ENCODE data around the gene UAP1.
A peak's percentile ranks its signal among the peaks of the same experiment; 100 is the strongest.
"Not testable (repeated sequence)": the region's sequence is repeated elsewhere in the genome, so short reads cannot be mapped to it uniquely, and the experiment has no call there.

The UAP1 gene

DNA sequence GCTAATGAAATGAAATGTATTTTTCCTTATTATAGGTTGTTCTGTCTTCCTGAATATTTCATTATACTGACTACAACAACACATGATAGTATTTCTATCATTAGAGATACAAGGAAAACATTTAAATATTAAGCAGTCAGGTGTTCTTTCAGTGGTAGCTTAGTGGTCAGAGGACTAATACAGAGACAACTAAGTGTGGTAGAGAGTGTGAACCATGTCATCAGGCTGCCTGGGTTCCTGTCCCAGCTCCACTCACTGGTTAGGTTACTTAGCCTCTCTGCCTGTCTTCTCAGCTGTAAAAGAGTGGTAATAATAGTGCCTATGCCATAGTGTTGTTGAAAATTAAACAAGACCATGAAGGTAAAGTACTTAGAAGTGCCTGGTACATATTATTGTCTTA is 3.9 kb downstream of the UAP1 start:
- DNase-seq (ENCODE audit: low read depth): no peak

DNA sequence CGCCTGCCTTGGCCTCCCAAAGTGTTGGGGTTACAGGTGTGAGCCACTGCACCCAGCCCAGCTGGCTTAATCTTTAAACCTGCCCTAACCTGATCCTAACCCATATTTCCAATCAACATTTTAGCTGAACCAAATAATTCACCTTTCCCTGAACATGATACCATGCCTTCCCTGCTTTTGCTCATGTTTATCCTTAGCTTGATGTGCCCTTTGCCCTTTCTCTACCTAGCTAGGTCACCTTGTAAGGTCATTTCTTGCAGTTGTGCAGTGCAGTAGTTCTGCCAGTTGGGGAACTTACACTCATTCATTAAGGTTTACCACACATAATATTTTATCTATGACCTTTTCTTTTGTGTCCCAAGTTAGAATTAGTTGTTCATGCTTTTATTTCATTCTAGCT is 5.3 kb downstream of the UAP1 start:
- DNase-seq (ENCODE audit: low read depth): no peak

DNA sequence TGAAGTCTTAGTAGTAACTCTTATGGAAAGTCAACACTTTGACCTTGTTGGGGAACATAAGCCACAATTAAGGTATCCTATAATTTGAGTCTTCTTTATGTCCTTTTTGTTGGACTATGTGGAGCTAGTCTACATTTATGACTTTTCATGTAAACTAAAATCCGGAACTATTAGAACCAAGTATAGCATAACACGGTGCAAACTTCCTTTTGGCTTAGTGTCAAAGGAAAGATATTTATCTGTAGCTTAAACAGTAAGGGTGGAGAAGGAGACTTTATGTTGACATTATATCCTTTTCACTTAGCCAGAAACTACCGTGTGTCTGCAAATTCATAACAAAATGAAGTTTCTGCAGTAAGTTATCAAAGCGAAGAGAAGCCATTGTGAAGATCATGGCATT is 7.3 kb downstream of the UAP1 start:
- no peak for DNase-seq (ENCODE audit: low read depth)

DNA sequence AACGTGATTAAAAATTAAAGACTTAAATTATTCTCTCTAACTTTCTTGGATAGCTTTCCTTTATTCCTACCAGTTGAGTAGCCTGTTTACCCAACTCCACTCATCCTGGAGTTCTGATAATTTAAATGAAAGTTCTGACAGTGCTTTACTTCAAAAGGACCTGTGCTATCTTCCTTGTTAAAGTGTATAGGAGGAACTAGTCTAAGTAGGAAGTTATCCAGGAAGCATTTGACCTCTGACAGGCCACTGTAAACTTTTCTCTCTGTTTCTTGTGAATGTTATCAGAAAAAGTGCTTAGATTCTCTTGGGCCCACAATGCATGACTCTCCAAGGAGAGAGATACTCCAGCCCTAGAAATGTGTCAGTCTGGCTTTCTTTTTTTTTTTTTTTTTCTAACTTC is 9.2 kb downstream of the UAP1 start:
- no peak for DNase-seq (ENCODE audit: low read depth)

DNA sequence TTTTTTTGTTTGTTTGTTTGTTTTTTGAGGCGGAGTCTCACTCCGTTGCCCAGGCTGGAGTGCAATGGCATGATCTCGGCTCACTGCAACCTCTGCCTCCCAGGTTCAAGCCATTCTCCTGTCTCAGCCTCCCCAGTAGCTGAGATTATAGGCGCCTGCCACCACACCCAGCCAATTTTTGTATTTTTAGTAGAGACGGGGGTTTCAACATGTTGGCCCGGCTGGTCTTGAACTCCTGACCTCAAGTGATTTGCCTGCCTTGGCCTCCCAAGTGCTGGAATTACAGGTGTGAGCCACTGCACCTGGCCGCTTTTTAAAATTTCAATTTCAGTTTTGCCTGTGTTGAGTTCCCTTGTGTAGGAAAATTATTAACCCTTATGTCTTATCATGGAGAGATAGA is 9.6 kb downstream of the UAP1 start:
- not testable (repeated sequence) for DNase-seq (ENCODE audit: low read depth)

DNA sequence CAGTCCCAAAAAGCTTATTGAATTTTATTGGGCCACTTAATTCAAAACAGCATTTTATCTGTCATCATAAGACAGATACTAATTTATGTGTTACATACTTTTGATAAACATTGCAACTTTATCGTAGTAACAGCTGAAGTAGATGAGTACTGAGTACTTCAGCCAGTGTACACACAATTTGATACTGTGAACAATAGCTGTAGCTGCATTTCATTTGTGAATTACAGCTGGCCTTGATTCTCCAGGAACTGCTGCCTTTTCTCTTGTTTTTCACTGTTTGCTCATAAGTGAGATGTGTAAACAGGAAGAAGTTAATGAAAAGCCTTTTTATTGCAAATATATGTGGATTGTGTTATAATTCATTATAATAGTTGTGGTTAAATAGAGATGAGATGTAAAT is 10.2 kb downstream of the UAP1 start:
- no peak for DNase-seq (ENCODE audit: low read depth)

DNA sequence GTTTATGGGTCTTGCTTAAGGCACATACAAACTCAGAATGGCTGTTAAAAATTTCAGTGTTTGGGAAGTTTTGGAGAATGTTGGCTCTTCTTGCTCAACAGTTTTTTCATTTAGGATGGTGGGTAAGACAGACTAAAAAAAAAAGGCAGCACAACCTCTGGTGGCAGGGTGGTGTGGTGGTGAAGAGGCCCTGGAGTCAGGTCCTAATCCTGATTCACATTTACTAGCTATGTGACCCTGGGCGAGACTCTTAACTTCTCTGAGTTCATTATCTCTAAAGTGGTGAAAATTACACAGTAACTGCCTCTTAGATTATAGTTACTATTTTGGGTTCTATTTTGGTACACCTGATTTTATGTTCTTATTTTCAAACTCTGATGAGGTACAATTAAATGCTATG is 11.6 kb downstream of the UAP1 start:
- DNase-seq (ENCODE audit: low read depth): no peak

DNA sequence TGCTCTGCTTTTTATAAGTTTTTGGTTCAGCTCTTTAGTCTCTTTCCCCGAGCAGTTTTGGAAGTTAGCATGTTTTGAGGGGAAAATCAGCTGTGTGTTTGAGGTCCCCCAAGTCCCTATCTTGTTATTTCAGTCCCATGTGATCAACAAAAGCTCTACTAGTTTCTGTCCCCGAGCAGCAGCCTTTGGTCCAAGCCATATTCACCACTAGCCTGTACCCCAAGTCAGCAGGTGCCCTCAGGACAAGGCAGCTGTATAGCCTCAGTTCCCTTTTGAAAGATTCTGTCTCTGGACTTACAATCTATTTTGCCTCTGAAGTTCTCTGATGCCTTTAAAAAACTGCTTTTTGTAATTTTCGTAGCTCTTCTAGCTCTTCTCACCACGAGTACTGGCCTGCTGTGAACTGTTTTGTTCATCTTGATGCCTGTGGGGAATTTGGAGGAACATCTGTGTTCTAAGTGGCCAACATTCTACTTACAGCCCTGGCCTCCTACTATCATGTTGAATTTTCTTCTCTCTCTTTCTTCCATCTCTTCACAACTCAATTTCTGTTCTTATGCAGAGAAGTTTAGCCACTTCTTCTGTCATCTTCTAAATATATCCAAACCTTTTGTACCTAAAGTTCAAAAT is 16.7 kb downstream of the UAP1 start:
- DNase-seq (ENCODE audit: low read depth): no peak

DNA sequence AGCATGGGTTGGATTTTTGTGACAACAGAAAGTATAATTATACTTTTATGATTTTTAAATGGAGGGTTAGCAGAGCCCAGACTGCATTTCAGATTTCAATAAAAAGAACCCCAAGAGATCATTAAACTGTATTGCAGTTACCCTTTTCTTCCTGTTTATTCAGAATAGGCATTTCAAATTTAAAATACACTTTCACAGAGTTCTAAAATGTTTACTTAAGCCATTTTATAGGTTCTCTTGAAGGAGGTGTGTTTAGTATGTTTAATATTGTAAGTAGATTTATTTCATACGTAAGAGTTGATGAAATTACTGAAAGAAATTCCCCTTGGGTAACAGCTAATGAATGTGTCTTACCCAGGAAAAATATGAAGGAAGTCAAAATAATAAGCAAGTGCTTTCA is 17.4 kb downstream of the UAP1 start:
- no peak for DNase-seq (ENCODE audit: low read depth)

DNA sequence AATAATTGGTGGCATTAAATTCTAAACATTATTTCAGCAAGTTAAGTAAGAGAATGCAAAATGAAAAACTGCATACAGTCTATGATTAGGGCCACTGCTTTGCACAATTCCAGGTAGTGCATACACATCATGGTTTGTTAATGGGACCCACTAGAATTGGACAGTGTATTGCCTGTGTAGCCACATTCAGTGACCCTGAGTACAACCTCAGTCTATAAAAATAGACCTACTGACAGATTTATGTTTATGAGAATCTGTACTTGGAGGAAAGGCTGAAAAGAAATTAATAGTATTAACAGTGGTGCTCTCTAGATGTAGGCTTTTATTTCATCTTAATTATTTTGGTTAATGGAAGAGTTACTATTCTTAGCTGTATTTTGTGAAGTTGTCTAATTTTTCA is 18.8 kb downstream of the UAP1 start:
- no peak for DNase-seq (ENCODE audit: low read depth)

DNA sequence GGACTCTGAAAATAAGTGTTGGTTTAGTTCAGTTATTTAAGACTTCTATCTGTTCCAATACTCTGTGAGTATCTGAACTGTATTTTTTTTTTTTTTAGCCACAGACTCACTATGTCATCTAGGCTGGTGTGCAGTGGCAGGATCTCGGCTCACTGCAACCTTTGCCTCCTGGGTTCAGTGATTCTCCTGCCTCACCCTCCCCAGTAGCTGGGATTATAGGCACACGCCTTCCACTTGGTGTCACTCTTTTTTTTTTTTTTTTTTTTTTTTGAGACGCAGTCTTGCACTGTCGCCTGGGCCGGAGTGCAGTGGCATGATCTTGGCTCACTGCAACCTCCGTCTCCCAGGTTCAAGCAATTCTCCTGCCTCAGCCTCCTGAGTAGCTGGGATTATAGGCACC is 21.4 kb downstream of the UAP1 start:
- DNase-seq (ENCODE audit: low read depth): not testable (repeated sequence)

DNA sequence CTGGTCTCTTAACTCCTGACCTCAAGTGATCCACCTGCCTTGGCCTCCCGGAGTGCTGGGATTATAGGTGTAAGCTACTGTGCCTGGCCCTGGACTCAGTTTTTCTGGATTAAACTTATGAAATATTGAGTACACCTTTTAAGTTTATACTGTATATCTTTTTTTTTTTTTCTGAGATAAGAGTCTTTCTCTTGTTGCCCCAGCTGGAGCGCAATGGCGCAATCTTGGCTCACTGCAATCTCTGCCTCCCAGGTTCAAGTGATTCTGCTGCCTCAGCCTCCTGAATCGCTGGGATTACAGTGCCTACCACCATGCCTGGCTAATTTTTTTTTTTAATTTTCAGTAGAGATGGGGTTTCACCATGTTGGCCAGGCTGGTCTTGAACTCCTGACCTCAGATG is 23.6 kb downstream of the UAP1 start:
- not testable (repeated sequence) for DNase-seq (ENCODE audit: low read depth)

DNA sequence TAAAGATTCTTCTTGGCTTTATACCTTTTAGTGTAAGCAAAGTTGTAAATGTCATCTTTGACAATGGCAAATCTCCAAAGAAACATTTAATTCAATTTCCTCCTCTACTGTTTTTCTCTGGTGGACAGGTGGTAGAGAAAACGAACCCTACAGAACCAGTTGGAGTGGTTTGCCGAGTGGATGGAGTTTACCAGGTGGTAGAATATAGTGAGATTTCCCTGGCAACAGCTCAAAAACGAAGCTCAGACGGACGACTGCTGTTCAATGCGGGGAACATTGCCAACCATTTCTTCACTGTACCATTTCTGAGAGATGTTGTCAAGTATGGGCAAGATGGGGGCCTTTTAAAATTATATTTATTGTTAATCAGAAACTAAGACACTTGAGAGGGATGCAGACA is 25.8 kb downstream of the UAP1 start:
- DNase-seq (ENCODE audit: low read depth): no peak

DNA sequence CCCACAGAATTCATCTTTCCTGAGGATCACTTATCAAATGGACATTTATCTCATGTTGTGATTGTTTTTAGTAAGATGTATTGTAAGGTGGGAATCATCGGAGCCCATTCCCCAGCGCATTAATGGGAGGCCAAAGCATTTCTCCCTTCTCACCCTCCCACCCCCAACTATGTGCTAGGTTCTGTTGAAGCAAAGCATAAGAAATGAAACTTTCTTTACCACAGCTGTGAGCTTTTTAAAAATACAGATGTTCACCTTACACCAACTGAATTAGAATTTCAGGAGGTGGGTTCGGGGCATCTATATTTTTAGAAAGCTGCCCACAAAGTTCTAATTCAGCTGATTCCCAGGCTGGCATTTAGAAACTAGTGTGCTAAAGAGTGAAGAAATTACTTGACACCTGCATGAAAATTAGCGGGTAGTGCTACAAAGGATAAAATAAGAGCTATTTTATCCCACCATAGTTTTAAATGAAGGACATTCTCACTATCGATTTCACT is 26.3 kb downstream of the UAP1 start:
- no peak for DNase-seq (ENCODE audit: low read depth)

DNA sequence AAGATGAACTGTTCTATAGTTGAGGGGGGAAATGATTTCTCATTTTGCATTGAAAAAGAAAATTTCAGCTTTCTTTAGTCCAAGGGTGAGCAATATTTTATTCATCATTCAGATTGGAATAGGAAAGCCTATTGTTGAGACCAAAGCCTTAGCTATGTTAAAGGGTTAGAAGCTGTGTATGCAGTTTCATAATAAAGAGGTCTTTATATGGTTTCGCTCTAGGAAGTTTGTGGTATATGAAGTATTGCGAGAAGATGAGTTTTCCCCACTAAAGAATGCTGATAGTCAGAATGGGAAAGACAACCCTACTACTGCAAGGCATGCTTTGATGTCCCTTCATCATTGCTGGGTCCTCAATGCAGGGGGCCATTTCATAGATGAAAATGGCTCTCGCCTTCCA is 28.6 kb downstream of the UAP1 start:
- no peak for DNase-seq (ENCODE audit: low read depth)

DNA sequence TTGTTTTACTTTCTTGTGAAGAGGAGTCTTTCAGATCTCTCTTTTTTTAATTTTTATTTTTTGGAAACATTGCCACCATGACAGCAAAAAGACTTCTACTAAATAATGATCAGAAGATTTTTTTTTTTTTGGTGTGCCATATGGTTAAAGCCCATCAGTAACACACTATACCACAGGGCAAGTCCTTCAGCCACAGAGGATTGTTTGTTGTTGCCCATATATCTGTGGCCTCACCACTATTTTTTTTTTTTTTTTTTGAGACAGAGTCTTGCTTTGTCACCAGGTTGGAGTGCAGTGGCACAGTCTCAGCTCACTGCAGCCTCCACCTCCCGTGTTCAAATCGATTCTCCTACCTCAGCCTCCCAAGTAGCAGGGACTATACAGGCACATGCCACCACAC is 29.2 kb downstream of the UAP1 start:
- no peak for DNase-seq (ENCODE audit: low read depth)

DNA sequence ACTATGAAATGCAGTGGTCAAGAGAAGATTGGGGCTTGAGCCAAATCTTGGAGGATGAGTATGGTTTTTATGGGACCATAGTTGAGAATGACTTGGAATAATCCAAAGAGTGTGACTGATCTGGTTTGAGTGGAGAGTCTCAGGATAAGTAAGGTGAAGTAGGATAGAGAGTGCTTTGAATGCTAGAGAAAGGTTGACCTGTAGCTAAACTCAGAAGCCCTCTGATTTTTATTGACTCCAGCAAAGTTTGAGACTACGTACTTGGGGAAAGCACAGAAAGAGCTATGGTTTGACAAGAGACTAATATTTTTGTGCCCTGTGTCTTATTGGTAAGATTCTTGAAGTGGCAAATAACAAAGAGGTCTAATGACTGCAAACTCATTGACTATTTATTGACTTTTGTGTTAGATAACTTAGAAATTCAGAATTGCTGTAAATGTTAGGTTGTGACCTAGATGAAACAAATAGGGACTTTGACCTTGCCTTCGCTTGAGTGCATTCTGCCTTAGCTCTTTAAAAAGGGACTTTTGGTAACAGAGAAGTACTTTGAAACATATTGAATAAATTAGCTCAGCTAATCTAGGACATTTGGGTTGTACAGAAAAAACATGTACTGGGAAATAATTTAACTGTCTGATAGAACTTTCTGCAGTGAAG is 35.1 kb downstream of the UAP1 start:
- no peak for DNase-seq (ENCODE audit: low read depth)

DNA sequence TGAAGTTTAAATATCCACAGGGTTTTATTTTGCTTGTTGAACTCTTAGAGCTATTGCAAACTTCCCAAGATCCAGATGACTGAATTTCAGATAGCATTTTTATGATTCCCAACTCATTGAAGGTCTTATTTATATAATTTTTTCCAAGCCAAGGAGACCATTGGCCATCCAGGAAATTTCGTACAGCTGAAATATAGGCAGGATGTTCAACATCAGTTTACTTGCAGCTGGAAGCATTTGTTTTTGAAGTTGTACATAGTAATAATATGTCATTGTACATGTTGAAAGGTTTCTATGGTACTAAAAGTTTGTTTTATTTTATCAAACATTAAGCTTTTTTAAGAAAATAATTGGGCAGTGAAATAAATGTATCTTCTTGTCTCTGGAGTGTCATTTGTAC is 37.9 kb downstream of the UAP1 start:
- no peak for DNase-seq (ENCODE audit: low read depth)

DNA sequence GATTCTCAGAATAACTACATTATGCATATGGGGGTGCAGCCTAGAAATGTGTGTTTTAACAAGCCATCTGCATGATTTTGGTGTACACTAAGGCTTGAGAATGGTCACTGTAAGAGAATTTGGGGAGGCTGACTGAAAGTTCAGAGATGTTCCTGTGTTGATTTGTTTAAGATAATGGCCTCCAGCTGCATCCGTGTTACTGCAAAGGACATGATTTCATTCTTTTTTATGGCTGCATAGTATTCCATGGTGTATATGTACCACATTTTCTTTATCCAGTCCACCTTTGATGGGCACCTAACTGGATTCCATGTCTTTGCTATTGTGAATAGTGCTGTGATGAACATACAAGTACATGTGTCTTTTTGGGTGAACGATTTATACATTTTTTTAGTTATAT is 41.6 kb downstream of the UAP1 start:
- not testable (repeated sequence) for DNase-seq (ENCODE audit: low read depth)

DNA sequence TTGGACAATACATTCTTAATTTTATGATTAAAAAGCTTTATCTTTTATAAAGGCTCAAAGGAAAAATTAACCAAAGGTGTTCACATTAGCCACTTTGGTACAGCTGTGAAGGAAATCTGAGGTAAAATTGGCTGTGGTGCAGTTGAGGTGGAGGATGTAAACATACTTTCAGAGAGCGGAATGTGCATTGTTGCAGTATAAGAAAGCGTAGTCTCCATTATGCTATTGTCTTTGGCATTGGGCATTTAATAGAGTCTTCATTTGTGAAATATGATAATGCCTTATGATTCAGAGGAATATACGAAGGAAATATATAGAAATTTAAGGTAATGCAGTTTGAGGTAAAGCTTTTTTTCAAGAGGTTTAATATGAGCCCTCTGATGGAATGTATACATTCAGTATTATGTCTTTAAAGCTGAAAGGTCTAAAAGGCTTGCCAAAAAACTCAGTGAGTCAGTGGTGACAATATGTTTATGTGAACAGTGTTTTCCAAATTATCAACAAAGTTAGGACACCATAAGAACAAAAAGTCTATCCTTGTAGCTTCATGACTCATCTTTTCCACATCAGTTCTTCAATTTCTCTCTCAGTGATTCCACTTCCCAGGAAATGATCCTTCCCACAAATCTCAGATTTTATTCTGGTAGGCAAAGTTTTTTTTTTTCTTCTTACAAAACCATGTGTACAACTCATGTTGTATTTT is 43.9 kb downstream of the UAP1 start:
- peak; percentile 27 for DNase-seq (ENCODE audit: low read depth)

DNA sequence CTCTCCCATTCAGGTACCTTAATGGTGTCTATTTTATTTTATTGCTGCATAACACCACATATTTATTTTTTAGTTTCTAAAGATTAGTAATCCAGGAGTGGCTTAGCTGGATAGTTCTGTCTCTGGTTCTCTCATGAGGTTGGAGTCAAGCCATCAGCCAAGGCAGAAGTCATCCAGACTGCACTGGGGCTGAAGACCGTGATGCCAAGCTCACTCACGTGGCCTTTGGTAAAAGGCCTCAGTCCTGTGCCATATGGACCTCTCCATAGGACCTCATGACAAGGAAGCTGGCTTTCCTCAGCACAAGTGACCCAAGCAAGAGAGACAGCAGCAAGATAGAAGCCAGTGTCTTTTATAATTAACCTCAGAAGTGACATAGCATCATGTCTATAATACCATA is 47.8 kb downstream of the UAP1 start:
- no peak for DNase-seq (ENCODE audit: low read depth)

DNA sequence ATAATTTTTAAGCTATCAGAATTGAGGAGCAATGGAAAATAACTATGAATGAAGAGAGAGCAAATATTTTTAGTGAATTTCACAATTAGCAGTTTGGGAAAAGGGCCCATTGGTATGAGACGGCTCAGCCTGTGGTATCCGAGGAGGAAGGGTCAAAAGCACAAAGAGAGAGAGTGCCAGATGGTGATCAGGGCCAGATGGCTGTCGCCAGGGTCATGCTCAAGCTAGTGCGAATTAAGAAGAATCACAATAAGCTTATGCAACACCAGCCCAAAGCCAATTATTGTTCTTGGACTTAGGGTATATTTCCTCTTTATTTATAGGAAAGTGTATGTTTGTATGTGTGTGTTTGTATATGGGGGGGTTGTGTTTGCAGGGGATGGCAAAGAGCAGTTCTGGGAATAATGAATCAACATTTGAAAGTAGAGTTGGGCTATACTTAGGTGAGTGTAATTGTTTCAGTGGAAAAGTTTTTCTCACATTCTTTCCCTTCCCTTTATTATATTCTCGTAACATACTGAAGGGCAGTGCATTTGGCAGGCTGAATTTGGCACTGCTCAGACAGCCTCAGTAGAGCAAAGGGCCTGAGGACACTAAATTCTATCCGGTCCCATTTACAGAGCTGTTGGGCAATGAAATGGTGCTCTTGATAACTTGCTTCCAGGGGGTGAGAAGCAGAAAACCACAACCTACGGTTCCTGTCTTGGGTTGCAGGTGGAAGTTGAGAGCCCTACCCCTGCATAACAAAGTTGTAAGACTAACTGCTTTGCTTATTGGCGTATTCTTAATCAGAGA is 51.3 kb downstream of the UAP1 start:
- DNase-seq (ENCODE audit: low read depth): no peak

DNA sequence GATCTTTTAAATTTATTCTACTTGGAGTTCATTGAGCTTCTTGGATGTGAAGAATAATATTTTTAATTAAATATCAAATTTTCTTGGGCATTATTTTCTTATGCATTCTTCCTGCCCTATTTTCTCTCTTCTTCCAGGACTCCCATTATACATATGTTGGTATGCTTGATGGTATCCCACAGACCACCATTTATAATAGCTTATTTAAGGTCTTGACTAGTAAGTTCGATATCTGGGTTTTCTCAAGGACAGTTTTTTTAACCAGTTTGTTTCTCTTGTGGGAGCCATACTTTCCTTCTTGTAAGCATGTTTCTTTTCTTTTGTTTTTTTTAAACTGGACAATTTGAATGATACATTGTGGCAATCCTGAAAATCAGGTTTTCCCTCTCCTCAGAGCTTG is 55.3 kb downstream of the UAP1 start:
- no peak for DNase-seq (ENCODE audit: low read depth)
